ENCODE data around the gene WFDC1. TPM values are rescaled to one million over a fixed set of nuclear protein-coding genes. Genes with fewer than 3 reads are reported as not detected.

The WFDC1 gene
- total and polyA plus RNA-seq, 2 of the 4 experiments (the other 2 are of a cell fraction) = 4.7 to 6.8 TPM

GRCh38 chr16:84334482-84334881 is 39.8 kb downstream of the WFDC1 start:
- H2AK5ac ChIP-seq (ENCODE audit: low read depth, low read length) = no peak overlapping the region
- no peak overlapping the region for H3K4ac ChIP-seq (ENCODE audit: low read depth, low read length)
- H3K9ac ChIP-seq (ENCODE audit: low read depth, low read length) = no peak overlapping the region
- H3K79me1 ChIP-seq (ENCODE audit: low read depth in 1 of 2, low read length in 2 of 2) = no peaks in the 10 kb centered on the region
- no peak overlapping the region for H4K91ac ChIP-seq (ENCODE audit: insufficient read depth, low read depth, low read length)
- in situ Hi-C loops (cut with MboI; ENCODE audit: low sequenced_read_pairs) (no loop called here), intact Hi-C loops (cut with micrococcal nuclease) (no loop called here), dilution Hi-C loops (cut with HindIII; ENCODE audit: low sequenced_read_pairs, unreplicated experiment) (no loop called here)
- POLR2A ChIA-PET (ENCODE audit: unreplicated experiment) = no interaction called here
- no peak overlapping the region for H3K56ac ChIP-seq (ENCODE audit: extremely low read depth, insufficient read depth, low read length)
- H2AK9ac ChIP-seq (replicated peaks; ENCODE audit: low read depth, low read length, poor library complexity) = no peak overlapping the region
- H2BK20ac ChIP-seq (ENCODE audit: low read depth, low read length) = no peak overlapping the region
- peaks cover 5% of the 10 kb centered on the region for H3K27me3 ChIP-seq (ENCODE audit: control insufficient read depth, insufficient read depth, low read length)
- no peaks in the 10 kb centered on the region for H3K4me1 ChIP-seq (ENCODE audit: control insufficient read depth, insufficient read depth, low read length)
- CTCF ChIA-PET = no interaction called here
- H3K23ac ChIP-seq (ENCODE audit: low read depth, low read length) = no peak overlapping the region
- ATAC-seq (ENCODE audit: low read depth) = no peak
- peaks cover 7% of the 10 kb centered on the region; the same call in 1 of the 2 replicates for H3K36me3 ChIP-seq (ENCODE audit: control insufficient read depth, insufficient read depth, low read length)
- no peak overlapping the region for H3K4me2 ChIP-seq (ENCODE audit: low read depth, low read length)
- BruUV-seq (replicated peaks) = no TSS peak
- H3K9me3 ChIP-seq (ENCODE audit: control insufficient read depth, insufficient read depth, low read length) = peaks cover 3% of the 10 kb centered on the region
- H3K9me1 ChIP-seq (ENCODE audit: insufficient read depth, low read length) = no peaks in the 10 kb centered on the region
- H3K14ac ChIP-seq (replicated peaks; ENCODE audit: low read depth, low read length) = no peak overlapping the region
- H2BK5ac ChIP-seq (ENCODE audit: low read depth, low read length, poor library complexity, severe bottlenecking) = no peak overlapping the region
- H3K4me3 ChIP-seq (ENCODE audit: insufficient read depth, low read depth, low read length) = no peak overlapping the region
- H2BK15ac ChIP-seq (ENCODE audit: low read depth, low read length) = no peak overlapping the region
- no peak overlapping the region for H2BK120ac ChIP-seq (ENCODE audit: low read depth, low read length)
- TF ChIP-seq BHLHE40 (IDR thresholded peaks at IDR 0.05; ENCODE audit: low read depth, low read length) (no peak), CHD1 (IDR thresholded peaks at IDR 0.05; ENCODE audit: low read depth, low read length) (no peak), CTCF (conservative IDR thresholded peaks at IDR 0.05; ENCODE audit: low read depth, low read length) (no peak), FOS (IDR thresholded peaks at IDR 0.05; ENCODE audit: low read depth, low read length) (no peak), ELK1 (IDR thresholded peaks at IDR 0.05; ENCODE audit: borderline replicate concordance, low read depth, low read length) (no peak), CEBPB (IDR thresholded peaks at IDR 0.05; ENCODE audit: low read depth, low read length) (no peak), RFX5 (IDR thresholded peaks at IDR 0.05; ENCODE audit: low read depth, low read length) (no peak), MAFK (IDR thresholded peaks at IDR 0.05; ENCODE audit: low read depth, low read length) (no peak)
- H2AFZ ChIP-seq (replicated peaks; ENCODE audit: low read length, poor library complexity) = no peak overlapping the region
- no peak overlapping the region for H4K8ac ChIP-seq (ENCODE audit: low read depth in 2 of 2, low read length in 2 of 2)
- 33% methylated on average over 1 of the region's 1 CpG; no CpG with 5 or more reads in 1 of the 2 experiments for WGBS, 2 experiments (ENCODE audit: extremely low coverage in 2 of 2, insufficient read length in 1 of 2)
- no peak overlapping the region for H4K5ac ChIP-seq (ENCODE audit: low read depth, low read length)
- no peak for DNase-seq
- H4K20me1 ChIP-seq (ENCODE audit: insufficient read depth, low read length) = no peaks in the 10 kb centered on the region
- H3K27ac ChIP-seq (ENCODE audit: insufficient read depth, low read length) = no peak overlapping the region
- H3K18ac ChIP-seq (ENCODE audit: low read depth, low read length) = no peak overlapping the region

Data from IMR-90 (cell line).